HL-60/S4 (cell line): ENCODE measurements around the gene PPARGC1A.

Source experiments
- in situ Hi-C: fragments of 300-500 bp; cut with MboI; formaldehyde crosslinking; loops from 2 replicates; pipeline ENCODE4 v1.14.3; 2022; ENCODE audit warnings: low sequenced_read_pairs

PPARGC1A gene

DNA sequence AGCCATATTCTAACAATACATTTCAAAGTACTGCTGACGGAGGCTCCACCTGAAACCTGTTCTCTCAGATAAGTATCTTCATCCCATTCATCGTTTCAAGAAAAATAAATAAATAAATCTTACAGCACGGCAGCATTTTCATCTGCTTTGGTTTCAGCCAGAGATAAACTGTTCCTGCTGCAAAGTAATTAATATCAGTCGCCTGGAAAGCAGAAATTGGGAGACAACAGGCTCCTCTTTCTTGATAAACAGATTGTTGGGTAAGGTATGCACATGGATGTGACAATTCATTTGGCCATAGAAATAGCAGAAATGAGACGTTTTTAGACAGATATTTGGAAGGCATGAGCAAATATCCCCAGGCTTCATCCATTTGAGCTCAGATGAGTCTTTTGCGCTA is 110.4 kb downstream of the PPARGC1A start:
- in situ Hi-C loops, result no loop called here

DNA sequence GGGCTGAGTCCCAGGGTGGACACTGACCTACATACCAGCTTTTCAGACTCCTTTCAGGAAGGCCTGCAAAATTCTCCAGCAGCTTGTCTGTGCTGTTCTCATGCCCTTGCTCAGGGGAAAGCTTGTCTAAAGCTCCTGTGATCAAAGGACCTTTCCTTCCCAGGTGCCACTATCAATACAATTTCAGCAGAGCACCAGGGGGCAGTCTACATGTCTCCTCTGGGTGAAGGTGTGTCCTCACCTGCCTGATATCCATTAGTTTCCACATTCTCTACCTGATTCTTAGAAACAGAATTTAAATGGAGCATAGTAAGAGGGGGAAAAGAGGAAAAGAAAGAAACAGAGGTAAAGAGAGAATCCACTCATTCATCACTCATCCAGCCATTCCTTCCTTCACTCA is 114.2 kb downstream of the PPARGC1A start:
- in situ Hi-C loops, result no loop called here

DNA sequence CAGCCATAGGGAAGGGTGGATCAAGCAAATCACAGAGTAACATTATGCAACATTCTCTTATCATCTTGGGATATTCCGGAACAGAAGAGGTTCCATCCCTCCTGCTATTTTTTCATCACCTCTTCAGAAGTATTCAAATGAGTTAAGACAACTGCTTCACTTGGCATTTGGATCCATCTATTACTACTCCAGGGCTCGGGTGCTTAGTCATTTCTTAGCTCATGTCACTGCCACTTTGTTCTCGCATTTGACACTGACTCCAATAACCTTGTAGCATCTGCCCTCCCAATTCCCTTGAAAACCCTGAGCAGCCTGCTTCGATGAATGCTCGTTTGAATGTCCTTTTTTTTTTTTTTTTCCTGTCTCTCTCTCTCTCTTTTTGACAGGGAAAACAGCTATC is 114.9 kb downstream of the PPARGC1A start:
- in situ Hi-C loops, result no loop called here

DNA sequence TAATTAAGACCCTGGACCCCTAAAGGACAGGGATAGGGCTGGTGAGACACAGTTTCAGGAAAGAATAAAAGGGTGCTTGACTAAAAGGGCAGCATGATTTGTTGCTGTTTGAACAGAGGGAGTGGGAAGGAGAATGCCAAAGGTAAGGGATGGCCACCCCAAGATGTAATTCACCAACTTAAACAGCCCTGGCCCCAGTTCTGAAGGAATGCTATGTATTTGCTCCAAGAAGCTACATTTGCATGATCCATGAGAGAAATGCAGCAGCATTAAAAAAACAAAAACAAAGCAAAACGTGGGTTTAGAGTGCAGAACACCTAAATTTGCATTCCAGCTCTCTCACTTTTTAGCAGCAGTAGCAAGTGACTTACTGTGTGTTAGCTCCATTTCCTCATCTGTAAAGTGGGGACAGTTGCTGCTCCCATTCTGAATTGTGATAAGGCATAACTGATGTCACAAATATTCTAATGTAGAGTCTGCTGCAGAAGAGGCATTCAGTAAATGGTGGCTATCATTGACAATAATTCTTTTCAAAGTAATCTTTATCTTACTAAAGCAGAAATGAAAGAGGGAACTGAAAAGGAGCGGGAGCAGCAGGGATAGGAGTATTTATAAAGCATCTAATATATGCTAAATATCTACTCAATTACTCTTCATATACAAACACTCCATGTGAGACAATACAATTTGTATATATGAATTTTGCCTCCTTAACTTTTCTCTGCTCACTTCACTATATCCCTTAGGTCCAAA is 115.8 kb downstream of the PPARGC1A start:
- in situ Hi-C loops, result no loop called here

DNA sequence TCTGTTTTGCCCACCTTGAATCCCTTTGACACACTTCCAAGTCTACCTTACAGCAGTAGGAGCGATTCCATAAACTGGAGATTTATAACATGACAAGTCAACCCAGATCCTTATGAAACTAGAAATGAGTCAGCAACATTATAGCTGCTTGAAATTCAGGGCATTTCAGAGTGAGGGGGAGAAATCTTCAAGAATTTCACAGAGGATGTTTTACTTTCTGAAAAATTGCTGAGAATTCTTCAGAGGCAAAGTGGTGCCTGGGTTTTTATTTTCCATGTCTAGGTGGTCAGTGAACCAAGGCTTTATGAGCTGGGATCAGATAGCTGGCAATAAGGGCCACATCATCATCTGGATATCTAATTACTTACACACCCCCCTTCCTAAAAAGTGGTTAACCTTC is 119.8 kb downstream of the PPARGC1A start:
- in situ Hi-C loops, result no loop called here

DNA sequence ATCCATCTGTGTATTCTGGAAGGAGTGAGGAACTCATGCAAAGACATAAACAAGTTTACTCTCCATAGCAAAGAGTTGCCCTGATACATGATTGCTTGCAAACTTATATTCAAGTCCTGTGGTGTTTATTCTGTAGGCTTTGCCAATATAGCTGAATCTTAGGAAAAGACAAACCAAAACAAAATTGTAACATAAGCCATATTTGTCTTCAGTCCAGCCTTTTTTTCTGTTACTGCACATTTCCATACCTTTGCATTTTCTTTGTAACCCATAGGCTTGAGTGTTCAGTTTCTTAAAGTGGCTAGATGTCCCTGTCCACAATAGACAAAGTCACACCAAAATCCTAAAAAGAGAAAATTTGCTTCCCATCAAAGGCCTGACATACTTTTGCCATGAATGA is 120.4 kb downstream of the PPARGC1A start:
- in situ Hi-C loops, result no loop called here

DNA sequence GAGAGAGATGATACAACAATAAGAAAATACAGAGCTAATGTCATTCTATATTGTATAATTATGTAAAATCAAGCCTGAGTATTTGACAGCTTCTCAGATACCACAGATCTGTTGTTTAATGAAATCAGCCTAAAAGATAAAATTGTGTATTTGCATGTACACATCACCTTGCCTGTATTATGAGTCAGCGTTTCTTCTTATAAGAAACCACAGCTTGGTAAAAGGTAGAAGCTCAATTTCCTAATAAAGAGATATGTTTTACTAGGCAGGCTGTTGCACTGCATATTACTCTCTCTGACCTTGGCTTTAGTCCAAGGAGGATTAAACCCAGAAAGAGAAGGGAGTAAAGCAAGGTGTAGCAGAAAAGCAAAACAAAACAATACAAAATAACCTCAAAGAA is 121.3 kb downstream of the PPARGC1A start:
- in situ Hi-C loops, result no loop called here

DNA sequence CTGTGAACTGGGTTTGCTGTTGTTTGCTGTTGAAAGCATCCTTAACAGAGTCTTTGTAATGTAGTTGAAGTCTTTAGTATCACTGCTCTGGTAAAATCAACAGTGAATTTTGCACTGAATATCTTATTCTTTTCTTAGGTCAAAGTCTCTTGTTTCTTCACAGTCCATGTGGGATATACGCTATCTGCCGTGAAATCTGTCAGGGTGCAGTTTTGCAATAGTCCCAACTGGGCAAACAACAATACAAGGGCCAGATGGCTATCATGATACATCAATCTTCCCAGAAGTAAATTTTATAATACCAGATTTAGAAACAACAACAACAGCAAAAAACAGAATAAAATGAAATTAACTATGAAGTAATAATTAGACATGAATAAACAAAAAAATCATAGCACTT is 123.5 kb downstream of the PPARGC1A start:
- in situ Hi-C loops, result no loop called here

DNA sequence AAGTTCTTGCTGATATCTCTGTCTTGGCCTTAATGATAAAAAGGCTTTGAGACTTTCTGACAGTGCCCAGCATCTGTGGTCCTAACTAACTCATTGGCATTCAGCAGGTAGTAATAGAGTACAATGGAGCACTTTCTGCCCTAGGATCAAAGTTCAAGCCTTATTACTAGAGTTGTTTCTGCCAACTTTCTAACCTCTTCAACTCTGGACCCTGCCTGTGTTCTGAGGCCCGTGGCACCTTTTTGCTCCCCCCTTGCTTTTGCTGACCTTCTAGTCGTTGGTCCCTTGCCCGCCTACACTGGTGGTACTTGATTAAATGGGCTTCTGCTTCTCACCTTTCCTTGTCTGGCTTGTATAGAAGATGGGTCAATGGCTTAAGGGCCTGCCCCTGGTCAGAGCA is 126.3 kb downstream of the PPARGC1A start:
- in situ Hi-C loops, result no loop called here

DNA sequence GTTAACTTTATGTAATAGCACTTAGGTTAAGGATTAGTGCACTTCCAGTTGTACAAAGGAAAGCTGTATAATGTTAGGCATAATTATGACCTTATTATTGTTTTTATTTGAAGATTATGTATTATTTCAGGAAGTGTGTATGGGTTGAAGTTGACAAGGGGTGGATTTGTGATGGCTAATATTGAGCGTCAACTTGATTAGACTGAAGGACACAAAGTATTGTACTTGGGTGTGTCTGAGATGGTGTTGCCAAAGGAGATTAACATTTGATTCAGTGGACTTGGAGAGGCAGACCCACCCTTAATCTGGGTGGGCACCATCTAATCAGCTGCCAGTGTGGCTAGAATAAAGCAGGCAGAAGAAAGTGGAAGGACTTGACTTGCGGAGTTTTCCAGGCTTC is 127.3 kb downstream of the PPARGC1A start:
- in situ Hi-C loops, result no loop called here

DNA sequence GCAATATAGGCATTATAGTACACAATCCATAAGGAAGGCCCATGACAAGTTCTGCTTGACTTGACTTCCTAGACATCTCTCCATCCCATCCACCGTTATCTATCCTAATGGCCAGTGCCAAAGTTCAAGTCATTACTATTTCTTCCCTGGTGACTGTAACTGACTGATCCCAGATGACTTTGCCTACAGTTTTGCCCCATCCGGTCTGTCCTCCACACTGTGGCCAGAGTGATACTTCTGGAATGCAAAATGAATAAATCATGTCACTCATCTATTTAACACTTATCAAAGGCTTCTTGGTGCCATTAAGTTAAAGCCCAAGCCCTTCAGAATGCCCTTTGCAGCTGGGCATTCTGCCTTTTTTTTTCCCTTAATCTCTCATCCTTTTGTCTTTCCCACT is 130.8 kb downstream of the PPARGC1A start:
- in situ Hi-C loops, result no loop called here

DNA sequence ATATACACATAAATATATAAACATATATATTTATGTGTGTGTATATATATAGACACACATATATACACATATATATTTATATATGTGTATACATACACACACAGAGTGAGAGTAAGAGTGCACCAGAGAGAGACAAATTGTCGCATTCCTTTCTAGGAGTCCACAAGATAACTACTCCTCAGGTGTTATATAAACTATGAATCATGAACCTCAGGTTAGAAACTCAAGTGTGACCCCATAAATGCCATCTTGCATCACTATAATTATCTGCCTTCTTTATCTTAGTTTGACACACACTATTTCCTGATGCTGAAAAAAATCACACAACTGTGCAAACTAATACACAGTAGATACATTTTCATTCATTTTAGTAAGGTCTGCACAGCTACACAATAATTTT is 135.2 kb downstream of the PPARGC1A start:
- in situ Hi-C loops, result no loop called here

DNA sequence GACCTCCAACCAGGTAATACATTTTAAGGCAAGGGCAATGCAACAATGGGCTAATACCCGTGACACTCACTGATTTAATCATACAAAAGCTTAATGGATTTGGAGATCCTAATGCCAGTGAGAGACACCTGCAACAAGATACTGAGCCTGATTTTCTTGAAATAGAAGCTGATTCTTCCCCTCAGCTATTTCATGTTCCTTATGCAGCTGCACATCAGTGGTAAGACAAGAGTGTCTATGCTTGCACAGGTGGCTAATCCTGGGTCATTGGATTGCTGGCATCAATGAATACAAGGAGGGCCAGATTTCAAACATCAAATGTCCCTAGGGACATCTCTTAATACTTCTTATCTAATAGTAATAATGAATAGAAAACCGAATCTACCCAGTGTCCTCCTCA is 139.7 kb downstream of the PPARGC1A start:
- in situ Hi-C loops, result no loop called here

DNA sequence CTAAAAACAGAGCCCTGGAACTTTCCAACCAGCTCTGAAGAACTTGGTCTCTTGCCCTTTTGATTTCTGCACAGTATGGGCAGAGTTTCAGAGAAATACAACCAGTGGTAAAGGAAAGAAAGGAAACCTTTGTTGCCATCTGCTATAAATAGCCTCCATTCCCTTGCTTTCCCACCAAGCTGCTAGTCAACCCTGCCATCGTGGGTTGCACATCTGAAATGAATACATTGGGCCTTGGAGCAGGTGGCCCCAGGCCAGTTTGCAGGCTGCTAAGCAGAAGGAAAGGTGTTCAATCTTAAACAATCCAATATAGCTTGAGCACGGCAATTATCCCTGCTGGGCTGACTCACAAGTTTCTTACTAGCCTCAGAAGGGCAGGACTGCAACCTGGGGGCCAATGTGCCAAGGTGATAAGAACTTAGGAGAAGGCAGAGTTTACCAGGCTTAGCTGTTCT is 142.5 kb downstream of the PPARGC1A start:
- in situ Hi-C loops, result no loop called here

DNA sequence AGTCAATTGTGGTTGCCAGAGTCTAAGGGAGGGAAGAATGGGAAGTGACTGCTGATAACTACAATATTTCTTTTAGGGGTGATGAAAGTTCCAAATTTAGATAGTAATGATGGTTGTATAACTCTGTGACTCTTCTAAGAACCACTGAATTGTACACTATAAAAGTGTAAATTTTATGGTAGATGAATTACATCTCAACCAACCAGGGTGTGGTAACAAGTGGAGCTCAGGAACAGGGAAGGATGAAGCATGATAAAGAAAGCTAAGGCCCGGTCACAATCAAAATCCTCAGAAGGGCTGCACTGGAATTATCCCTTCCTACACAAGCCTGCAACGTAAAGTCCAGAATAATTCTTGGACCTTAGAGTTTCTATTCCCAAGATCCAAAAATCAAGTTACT is 143.2 kb downstream of the PPARGC1A start:
- in situ Hi-C loops, result no loop called here

DNA sequence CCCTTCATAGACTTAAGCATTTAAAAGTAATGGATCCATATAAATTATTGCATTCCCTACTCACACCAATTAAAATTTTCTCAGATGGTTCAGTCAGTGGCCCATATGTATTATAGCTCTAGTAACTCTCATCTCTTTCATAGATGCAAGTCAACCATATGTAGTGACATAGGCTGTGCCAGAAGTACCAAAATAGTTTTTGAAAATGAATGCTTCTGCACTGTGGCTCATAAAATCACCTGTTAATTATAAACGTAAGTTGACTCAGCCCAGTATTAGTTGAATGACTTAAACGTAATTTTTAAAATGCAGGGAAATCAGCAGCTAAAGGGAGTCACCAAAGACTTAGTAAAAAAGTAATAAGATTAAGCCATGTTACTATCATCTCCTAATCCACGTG is 143.8 kb downstream of the PPARGC1A start:
- in situ Hi-C loops, result no loop called here

DNA sequence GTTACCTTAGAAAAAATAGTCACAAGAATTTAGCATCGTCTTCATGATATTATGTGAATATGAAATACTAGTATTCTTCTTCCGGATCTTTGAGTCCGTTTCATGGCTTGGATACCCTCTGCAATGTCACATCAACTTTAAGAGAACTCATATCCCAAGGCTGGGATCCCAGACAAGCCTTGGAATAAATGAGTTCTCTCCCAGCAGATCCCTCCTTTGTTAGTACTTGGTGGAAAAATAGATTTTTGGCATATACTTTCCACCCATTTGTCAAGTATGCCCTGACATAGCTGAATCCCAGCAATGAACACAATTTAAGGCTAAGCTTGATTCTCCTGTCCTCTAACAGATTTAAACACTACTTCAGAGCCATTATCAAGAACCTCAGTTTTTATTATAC is 144.5 kb downstream of the PPARGC1A start:
- in situ Hi-C loops, result no loop called here
